Measurements from ENCODE around the gene CITED1. TPM values are rescaled to one million over a fixed set of nuclear protein-coding genes. Genes with fewer than 3 reads are reported as not detected.
A peak's percentile ranks its signal among the peaks of the same experiment; 100 is the strongest.

CITED1 gene
- polyA plus RNA-seq, 2 of the 4 experiments (the other 2 are of a cell fraction): 0.43 TPM

DNA sequence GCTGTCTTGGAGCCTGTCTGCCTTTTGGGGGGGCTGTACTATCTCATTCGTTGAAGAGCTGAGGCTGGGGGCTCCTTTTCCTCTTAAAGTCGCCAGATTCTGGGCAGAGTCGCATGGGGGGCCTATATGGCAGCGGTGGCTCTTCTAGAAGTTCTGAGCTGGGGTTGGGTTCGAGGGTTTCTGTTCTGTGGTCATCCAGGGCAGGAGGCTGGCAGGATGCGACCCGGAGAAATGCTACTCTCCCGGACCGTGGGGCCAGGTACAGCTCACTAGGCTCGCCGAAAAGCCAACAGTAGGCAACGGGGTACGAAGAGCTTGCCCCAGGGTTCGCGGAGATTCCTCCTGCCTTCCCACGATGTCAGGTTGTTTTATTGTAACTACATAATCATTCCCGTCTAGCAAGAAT lies 1.9 kb upstream of the CITED1 start:
- CTCF ChIA-PET: interaction anchor here (1.7 to 2.2 kb wide), 2 partner anchors 30 to 62 kb away, joined by 5 to 6 read pairs; partner anchors contain the start of gene RPS4X

DNA sequence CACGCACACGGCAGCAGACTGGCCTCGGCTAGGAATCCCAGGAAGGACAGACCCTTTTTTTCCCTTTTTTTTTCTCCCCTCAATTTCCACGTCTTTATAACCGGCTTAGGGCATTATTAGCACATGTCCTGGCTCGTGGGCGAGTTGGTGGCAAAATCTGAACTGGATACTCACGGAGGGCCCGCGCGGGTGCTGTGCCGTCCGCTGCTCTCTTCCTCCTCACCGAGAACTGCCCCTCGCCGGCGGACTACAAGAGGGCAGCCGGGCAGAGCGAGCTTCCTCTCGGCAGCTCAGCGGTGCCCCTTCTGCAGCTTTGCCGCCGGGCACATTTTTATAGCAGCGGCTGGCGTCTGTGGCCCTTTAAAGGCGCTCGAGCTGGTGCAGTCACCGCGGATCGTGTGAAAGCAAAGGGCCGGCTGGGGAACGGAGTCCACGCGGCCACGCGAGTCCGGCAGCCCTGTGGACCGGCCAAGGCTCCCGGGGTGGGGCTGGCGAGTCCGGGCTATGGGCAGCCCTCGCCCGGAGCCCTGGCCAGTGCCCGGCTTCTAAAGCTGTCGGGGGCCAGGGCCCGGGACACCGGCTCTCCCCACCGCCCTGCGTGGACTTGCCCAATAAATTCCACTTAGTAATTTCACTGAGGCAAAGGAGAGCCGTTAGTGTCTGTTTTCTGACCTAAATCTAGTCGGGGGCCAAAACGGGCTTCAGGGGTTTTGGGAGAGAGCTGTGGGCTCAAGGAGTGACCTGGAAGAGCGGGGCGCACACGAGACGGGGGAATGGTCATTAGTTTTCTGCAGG lies 1.3 kb upstream of the CITED1 start:
- CTCF ChIA-PET: interaction anchor here (1.2 to 2.2 kb wide), 3 partner anchors 30 to 61 kb away, joined by 5 to 6 read pairs (median 5); partner anchors contain the start of gene RPS4X
- H3K4me3 ChIP-seq: peak overlapping the region; percentile 63
- POLR2A ChIA-PET: interaction anchor here (3.3 kb wide), 1 partner anchor 30 kb away, joined by 24 read pairs; the partner anchor contains the start of gene RPS4X
- 11% methylated on average over 27 of the region's 56 CpGs for WGBS (ENCODE audit: missing lambda C conversion rate)
- DNase-seq (ENCODE audit: low read depth in 1 of 2, low spot score in 1 of 2) (peak; percentile 67 to 75), FAIRE-seq (peak; percentile 23), ATAC-seq (peak; percentile 71 to 83)
- H3K4me2 ChIP-seq: peak overlapping the region; percentile 95
- peaks cover 15% of the 10 kb centered on the region; the same call in 2 of the 3 replicates for H3K4me1 ChIP-seq
- no peak for TF ChIP-seq ELK1 (IDR thresholded peaks at IDR 0.05; ENCODE audit: low read depth, low read length)
- TF ChIP-seq E2F6 (IDR thresholded peaks at IDR 0.05; ENCODE audit: borderline replicate concordance, low read depth): peak; percentile 50
- TF ChIP-seq, protein P1, sequence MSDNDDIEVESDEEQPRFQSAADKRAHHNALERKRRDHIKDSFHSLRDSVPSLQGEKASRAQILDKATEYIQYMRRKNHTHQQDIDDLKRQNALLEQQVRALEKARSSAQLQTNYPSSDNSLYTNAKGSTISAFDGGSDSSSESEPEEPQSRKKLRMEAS (IDR thresholded peaks at IDR 0.05): peak; percentile 62
- no peaks in the 10 kb centered on the region for H3K9me3 ChIP-seq
- H3K27ac ChIP-seq: peak overlapping the region; percentile 57 to 77

More for the DNA sequence above, 1.9 kb upstream of the CITED1 start:
- H3K9me3 ChIP-seq: no peaks in the 10 kb centered on the region
- WGBS (ENCODE audit: missing lambda C conversion rate): 86% methylated on average over 16 of the region's 17 CpGs
- peaks cover 15% of the 10 kb centered on the region; the same call in 2 of the 3 replicates for H3K4me1 ChIP-seq
- peak overlapping the region; percentile 95 for H3K4me2 ChIP-seq
- POLR2A ChIA-PET: interaction anchor here (3.3 kb wide), 1 partner anchor 31 kb away, joined by 24 read pairs; the partner anchor contains the start of gene RPS4X
- peak overlapping the region; percentile 63; the same call in 2 of the 3 replicates for H3K4me3 ChIP-seq
- no peak for ATAC-seq
- FAIRE-seq: no peak
- DNase-seq (ENCODE audit: low read depth in 1 of 2, low spot score in 1 of 2): no peak
- H3K27ac ChIP-seq: no peak overlapping the region
- TF ChIP-seq SREBF2 (IDR thresholded peaks at IDR 0.05) (no peak), CHD4 (IDR thresholded peaks at IDR 0.05; ENCODE audit: borderline replicate concordance) (no peak), KDM1A (IDR thresholded peaks at IDR 0.05; ENCODE audit: low read depth) (no peak), E2F6 (IDR thresholded peaks at IDR 0.05; ENCODE audit: borderline replicate concordance, low read depth) (no peak), ZC3H11A (IDR thresholded peaks at IDR 0.05) (no peak), BHLHE40 (IDR thresholded peaks at IDR 0.05; ENCODE audit: low read depth, low read length) (no peak), ATOH8 (CRISPR knock-in tag; IDR thresholded peaks at IDR 0.05; ENCODE audit: low read depth) (no peak), MAZ (IDR thresholded peaks at IDR 0.05; ENCODE audit: borderline replicate concordance, low read depth, low read length) (no peak), TP53 (CRISPR knock-in tag; IDR thresholded peaks at IDR 0.05) (no peak), HOXB5 (CRISPR knock-in tag; IDR thresholded peaks at IDR 0.05) (no peak), FOSB (CRISPR knock-in tag; IDR thresholded peaks at IDR 0.05) (no peak), RARB (CRISPR knock-in tag; IDR thresholded peaks at IDR 0.05) (no peak), PHF8 (IDR thresholded peaks at IDR 0.05; ENCODE audit: borderline replicate concordance, low read depth) (no peak), HEYL (CRISPR knock-in tag; IDR thresholded peaks at IDR 0.05) (no peak), ESRRA (IDR thresholded peaks at IDR 0.05; ENCODE audit: borderline replicate concordance, low read length) (no peak), CBX8 (IDR thresholded peaks at IDR 0.05) (no peak), GATA3 (IDR thresholded peaks at IDR 0.05; ENCODE audit: borderline replicate concordance) (no peak), ZNF302 (CRISPR knock-in tag; IDR thresholded peaks at IDR 0.05) (no peak)
- TF ChIP-seq, protein P2, sequence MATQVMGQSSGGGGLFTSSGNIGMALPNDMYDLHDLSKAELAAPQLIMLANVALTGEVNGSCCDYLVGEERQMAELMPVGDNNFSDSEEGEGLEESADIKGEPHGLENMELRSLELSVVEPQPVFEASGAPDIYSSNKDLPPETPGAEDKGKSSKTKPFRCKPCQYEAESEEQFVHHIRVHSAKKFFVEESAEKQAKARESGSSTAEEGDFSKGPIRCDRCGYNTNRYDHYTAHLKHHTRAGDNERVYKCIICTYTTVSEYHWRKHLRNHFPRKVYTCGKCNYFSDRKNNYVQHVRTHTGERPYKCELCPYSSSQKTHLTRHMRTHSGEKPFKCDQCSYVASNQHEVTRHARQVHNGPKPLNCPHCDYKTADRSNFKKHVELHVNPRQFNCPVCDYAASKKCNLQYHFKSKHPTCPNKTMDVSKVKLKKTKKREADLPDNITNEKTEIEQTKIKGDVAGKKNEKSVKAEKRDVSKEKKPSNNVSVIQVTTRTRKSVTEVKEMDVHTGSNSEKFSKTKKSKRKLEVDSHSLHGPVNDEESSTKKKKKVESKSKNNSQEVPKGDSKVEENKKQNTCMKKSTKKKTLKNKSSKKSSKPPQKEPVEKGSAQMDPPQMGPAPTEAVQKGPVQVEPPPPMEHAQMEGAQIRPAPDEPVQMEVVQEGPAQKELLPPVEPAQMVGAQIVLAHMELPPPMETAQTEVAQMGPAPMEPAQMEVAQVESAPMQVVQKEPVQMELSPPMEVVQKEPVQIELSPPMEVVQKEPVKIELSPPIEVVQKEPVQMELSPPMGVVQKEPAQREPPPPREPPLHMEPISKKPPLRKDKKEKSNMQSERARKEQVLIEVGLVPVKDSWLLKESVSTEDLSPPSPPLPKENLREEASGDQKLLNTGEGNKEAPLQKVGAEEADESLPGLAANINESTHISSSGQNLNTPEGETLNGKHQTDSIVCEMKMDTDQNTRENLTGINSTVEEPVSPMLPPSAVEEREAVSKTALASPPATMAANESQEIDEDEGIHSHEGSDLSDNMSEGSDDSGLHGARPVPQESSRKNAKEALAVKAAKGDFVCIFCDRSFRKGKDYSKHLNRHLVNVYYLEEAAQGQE (IDR thresholded peaks at IDR 0.05): no peak

Data from A549 (cell line).